IPS-15b (cell line): ENCODE results near the gene UNC5B.

ENCODE experiments used
- H3K27me3 ChIP-seq: one replicate; pipeline ENCODE4 v1.6.1; 2013; ENCODE audit warnings: low read length; ENCODE audit not compliant: control insufficient read depth, insufficient read depth
- H3K36me3 ChIP-seq: one replicate; pipeline ENCODE4 v1.6.1; 2013; ENCODE audit warnings: low read length; ENCODE audit not compliant: control insufficient read depth, insufficient read depth
- H3K4me1 ChIP-seq: one replicate; pipeline ENCODE4 v1.6.1; 2013; ENCODE audit warnings: mild to moderate bottlenecking, low read length; ENCODE audit not compliant: control insufficient read depth, insufficient read depth
- H3K4me3 ChIP-seq: one replicate; pipeline ENCODE4 v1.5.1; 2013; ENCODE audit warnings: low read depth, low read length
- H3K9ac ChIP-seq: one replicate; pipeline ENCODE4 v1.6.1; 2013; ENCODE audit warnings: low read depth, mild to moderate bottlenecking, low read length
- H3K9me3 ChIP-seq: one replicate; pipeline ENCODE4 v1.6.1; 2013; ENCODE audit warnings: mild to moderate bottlenecking, low read length; ENCODE audit not compliant: control insufficient read depth, insufficient read depth

Gene UNC5B

GRCh38 chr10:71212318-71213126, at the start of gene UNC5B:
UNC5B (plus strand) TSS chr10:71212570; CDS start chr10:71212986, 416 bp downstream.
- peaks cover 34% of the 10 kb centered on the region for H3K27me3 ChIP-seq
- no peaks in the 10 kb centered on the region for H3K9me3 ChIP-seq
- no peaks in the 10 kb centered on the region for H3K36me3 ChIP-seq
- H3K4me1 ChIP-seq: peaks cover 22% of the 10 kb centered on the region
- peak within 1 kb of the TSS; percentile 79 for H3K9ac ChIP-seq
- H3K4me3 ChIP-seq: peak within 1 kb of the TSS; percentile 85

DNA sequence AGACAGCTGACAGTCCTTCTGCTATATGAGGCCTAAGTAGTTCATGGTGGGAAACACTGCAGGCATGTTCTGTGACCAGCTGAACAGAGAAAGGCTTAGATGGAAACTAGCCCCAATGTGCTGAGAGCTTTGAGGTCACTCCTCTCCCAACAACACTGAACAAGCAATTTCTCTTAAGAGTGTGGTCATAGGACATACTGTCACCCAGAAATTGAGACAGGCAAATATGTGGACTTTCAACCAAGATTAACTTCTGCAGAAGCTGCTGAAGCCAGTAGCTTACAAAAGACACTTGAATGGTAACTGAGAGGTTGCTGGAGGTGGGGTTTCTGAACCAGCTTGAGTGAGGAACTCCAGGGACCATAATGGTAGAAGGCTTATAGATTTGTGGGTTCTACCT, 38.9 kb upstream of the UNC5B start:
- Histone ChIP-seq H3K4me1 (no peaks in the 10 kb centered on the region), H3K36me3 (no peaks in the 10 kb centered on the region), H3K9ac (no peak overlapping the region), H3K9me3 (no peaks in the 10 kb centered on the region), H3K4me3 (no peak overlapping the region), H3K27me3 (no peaks in the 10 kb centered on the region)

- H3K4me1 ChIP-seq: no peaks in the 10 kb centered on the region
- H3K27me3 ChIP-seq: no peaks in the 10 kb centered on the region
- H3K9me3 ChIP-seq: no peaks in the 10 kb centered on the region
- H3K36me3 ChIP-seq: no peaks in the 10 kb centered on the region
- no peak overlapping the region for H3K4me3 ChIP-seq
- H3K9ac ChIP-seq: no peak overlapping the region
These were observed 35.7 kb upstream of the UNC5B start for GRCh38 chr10:71176661-71177060.

DNA sequence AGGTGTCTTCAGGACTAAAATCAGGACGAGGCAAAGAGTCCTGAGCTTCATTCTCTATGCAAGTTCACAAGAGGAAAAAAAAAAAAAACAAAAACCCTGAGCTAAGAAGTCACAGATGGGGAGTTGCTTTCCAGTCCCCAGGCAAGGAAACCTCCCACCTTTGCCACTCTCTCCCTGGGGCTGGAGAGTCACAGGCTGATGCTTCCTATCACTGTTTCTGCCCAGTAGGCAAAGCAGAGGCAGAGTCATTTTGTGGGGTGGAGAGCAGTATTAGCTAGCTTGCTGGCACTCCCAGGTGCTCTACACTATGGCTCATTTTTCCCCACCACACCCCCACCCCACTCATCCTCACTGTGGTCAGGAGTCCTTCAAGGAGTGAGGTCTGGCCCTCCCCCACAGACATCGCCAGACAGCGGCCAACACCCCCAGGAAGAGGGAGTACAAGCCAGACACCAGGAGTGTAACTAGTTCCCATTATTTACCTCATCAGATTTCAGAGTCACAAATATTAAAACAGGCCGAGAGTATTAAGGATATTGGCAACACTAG, 34.6 kb upstream of the UNC5B start:
- Histone ChIP-seq H3K27me3 (no peaks in the 10 kb centered on the region), H3K9me3 (no peaks in the 10 kb centered on the region), H3K4me3 (no peak overlapping the region), H3K36me3 (no peaks in the 10 kb centered on the region), H3K4me1 (no peaks in the 10 kb centered on the region), H3K9ac (no peak overlapping the region)

DNA sequence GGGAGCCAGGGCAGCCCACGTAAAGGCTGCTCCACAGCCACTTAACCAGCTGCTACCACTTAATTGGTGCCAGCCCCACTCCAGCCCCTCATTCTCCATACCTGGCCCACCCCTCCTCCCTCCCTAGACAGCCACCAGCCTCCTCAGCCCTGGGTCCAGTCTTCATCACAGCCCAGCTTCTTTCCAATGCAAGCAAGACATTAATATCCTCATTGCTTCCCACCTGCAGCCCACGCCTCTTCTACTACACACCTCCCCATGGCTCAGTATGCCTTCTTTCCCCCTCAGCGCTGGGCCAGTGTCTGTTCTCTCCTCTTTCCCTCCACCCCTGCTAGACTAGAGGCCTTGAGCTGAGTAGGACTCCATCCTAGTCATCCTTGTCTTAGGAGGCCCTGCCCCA, 33.5 kb upstream of the UNC5B start:
- H3K27me3 ChIP-seq: no peaks in the 10 kb centered on the region

GRCh38 chr10:71179382-71179781, 33.0 kb upstream of the UNC5B start:
- Histone ChIP-seq H3K4me3 (no peak overlapping the region), H3K4me1 (no peaks in the 10 kb centered on the region), H3K9me3 (no peaks in the 10 kb centered on the region), H3K27me3 (no peaks in the 10 kb centered on the region), H3K9ac (no peak overlapping the region), H3K36me3 (no peaks in the 10 kb centered on the region)

More for the DNA sequence above, 33.5 kb upstream of the UNC5B start:
- Histone ChIP-seq H3K4me1 (no peaks in the 10 kb centered on the region), H3K4me3 (no peak overlapping the region), H3K9me3 (no peaks in the 10 kb centered on the region), H3K9ac (no peak overlapping the region), H3K36me3 (no peaks in the 10 kb centered on the region)

GRCh38 chr10:71184421-71184820, 27.9 kb upstream of the UNC5B start:
- Histone ChIP-seq H3K9me3 (no peaks in the 10 kb centered on the region), H3K36me3 (no peaks in the 10 kb centered on the region), H3K4me1 (no peaks in the 10 kb centered on the region), H3K9ac (no peak overlapping the region), H3K27me3 (no peaks in the 10 kb centered on the region), H3K4me3 (no peak overlapping the region)

- Histone ChIP-seq H3K9me3 (no peaks in the 10 kb centered on the region), H3K4me3 (no peak overlapping the region), H3K4me1 (no peaks in the 10 kb centered on the region), H3K9ac (no peak overlapping the region), H3K27me3 (no peaks in the 10 kb centered on the region), H3K36me3 (no peaks in the 10 kb centered on the region)
These were observed 27.2 kb upstream of the UNC5B start for GRCh38 chr10:71185209-71185608.

GRCh38 chr10:71187197-71187596, 25.2 kb upstream of the UNC5B start:
- no peaks in the 10 kb centered on the region for H3K9me3 ChIP-seq
- no peak overlapping the region for H3K4me3 ChIP-seq
- H3K4me1 ChIP-seq: no peaks in the 10 kb centered on the region
- H3K36me3 ChIP-seq: no peaks in the 10 kb centered on the region
- H3K27me3 ChIP-seq: no peaks in the 10 kb centered on the region
- no peak overlapping the region for H3K9ac ChIP-seq

DNA sequence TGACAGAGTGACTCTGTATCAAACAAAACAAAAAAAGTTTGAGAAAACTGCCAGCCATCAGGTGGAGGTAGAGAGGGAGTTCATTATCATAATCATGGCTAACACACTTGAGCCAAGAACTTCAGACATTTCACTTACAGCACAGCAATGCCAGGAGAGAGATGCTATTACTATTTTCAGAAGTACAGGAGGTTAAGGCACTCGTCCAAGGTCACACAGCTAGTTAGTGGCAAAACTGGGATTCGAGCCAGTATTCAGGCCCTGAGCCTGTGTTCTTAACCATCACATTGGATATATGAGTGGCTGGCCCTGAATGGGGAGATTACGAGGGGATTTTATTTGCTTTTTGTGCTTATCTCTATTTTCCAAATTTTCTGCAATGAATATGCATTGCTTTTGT, 24.8 kb upstream of the UNC5B start:
- Histone ChIP-seq H3K4me3 (no peak overlapping the region), H3K27me3 (no peaks in the 10 kb centered on the region)

DNA sequence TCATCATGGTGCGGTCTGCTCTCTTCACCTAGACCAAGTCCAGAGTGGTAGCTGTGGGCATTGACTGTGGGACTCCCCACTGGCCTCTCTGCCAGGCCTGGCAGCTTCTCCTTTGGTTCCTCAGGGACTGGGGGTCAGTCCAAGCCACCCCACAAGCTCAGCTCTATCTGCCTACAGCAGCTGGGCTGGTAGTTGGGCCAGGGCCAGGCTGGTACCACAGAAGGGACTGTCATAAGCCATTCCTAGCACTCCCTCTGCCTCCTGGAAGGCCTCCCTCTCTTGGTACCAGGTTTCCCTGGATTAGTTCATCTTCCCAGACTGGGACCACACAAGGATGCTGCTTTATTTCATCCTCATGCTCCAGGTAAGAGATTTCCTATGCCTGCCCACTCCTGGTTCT, 24.2 kb upstream of the UNC5B start:
- Histone ChIP-seq H3K27me3 (no peaks in the 10 kb centered on the region), H3K9me3 (no peaks in the 10 kb centered on the region), H3K36me3 (no peaks in the 10 kb centered on the region), H3K4me3 (no peak overlapping the region), H3K4me1 (no peaks in the 10 kb centered on the region), H3K9ac (no peak overlapping the region)

More for the DNA sequence above, 24.8 kb upstream of the UNC5B start:
- Histone ChIP-seq H3K9me3 (no peaks in the 10 kb centered on the region), H3K9ac (no peak overlapping the region), H3K4me1 (no peaks in the 10 kb centered on the region), H3K36me3 (no peaks in the 10 kb centered on the region)

- no peaks in the 10 kb centered on the region for H3K36me3 ChIP-seq
- no peaks in the 10 kb centered on the region for H3K4me1 ChIP-seq
- no peak overlapping the region for H3K4me3 ChIP-seq
- H3K9ac ChIP-seq: no peak overlapping the region
- no peaks in the 10 kb centered on the region for H3K27me3 ChIP-seq
- H3K9me3 ChIP-seq: no peaks in the 10 kb centered on the region
These were observed 21.4 kb upstream of the UNC5B start for GRCh38 chr10:71191019-71191418.
